NCI-H2029 treated with DMSO at 0.1 percent for 48 hours (cell line): ENCODE measurements around the gene DALRD3.

Experiments
- DNase-seq: peaks from one replicate; lab custom pipeline; 2025; lab: John Stamatoyannopoulos, UW

The DALRD3 gene

DNA sequence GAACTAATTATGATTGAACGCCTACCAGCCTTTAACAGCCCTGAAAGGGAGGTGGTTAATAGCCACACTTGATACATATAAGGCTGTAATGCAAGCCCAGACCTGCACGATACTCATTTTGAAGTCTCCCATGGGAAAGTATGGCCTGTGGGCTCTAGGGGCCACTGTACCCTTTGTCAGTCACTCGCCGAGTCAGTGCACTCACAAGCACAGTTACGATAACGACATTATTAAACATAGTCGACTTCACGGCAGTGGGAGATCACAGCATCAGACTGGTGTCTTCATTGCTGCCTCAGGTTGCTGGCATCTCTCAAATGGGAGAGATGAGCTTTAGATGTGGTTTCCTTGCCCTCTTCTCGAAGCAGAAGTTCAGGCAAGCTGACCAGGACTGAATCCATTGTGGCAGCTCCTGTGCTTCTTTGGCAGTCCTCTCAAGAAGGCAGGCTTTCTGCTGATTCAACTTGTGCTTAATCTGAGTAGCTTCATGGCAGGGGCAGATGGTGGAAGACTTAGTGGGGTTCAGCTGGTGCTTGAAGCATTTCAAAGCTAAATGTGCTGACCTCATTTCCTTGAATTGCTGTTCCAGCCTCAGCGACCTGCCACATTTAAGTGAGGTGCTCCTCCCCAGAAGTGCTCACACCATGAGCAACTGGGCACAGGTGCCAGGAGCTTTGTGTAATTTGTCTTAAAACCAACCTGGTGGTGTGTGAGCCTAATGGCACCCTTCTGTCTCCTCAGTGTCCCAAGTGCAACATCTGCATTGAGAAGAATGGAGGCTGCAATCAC, 44.1 kb downstream of the DALRD3 start:
- DNase-seq = no peak

DNA sequence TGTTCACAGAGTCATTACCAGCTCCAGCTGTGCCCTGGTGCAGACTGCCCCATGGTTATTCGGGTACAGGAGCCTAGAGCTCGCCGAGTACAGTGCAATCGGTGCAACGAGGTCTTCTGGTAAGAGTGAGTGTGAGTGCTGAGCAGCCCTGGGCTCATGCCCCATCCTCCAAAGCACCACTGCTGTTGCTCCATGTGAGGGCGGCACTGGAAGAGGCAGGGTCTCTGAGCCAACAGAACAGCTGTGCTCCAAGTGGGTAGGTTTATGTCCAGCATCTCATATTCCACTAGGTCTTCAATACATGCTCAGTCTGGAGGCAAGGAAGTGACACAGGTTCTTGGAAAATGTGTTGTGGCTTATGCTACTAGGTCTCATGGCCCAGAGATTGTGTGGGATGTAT, 47.8 kb downstream of the DALRD3 start:
- no peak for DNase-seq

DNA sequence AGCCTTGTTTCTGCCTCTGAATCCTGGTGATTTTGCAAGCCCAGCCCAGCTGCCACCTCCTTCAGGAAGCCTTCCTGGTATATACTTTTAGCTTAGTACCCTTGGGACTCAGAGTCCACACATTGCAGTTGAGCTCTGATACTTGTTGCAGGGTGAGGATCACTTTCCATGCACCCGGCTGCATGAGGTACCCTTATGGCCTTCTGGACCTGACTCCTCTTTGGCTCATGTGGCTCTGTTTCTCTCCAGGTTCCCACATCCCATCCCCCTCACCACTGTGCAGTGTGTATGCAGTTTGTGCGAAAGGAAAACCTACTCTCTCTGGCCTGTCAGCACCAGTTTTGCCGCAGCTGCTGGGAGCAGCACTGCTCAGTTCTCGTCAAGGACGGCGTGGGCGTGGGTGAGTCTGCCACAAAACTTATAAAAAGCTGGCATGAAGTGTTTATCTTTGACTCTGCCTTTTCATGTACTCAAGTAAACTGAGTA, 51.5 kb downstream of the DALRD3 start:
- DNase-seq = no peak

DNA sequence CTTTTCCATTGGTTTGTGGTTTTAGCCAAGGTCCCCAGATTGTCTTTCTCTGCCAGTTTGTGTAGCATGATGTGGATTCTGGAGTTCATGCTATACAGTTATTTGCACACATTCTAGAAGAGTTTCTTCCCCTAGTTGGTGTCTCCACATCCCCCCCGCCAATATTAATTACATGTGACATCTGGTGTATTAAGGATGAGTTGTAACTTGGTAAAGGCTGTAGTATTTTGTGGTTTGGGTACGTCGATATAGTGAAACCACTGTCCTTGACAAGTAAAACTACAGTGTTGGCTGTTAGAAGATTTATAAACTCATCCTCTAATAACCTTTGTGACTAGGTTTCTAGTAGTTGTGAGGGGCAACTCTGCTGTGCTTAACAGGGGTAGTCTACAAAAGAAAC, 52.0 kb downstream of the DALRD3 start:
- no peak for DNase-seq
